OCI-LY7 (cell line): Measurements from ENCODE around the gene SH2B2. TPM values are rescaled to one million over a fixed set of nuclear protein-coding genes. Genes with fewer than 3 reads are reported as not detected.

ENCODE experiments used
- BruUV-seq: library from RNA; stranded (reverse); fragments of 400-500 nt; replicated peaks from 2 replicates; lab custom pipeline; 2021; lab: Mats Ljungman, UMichigan
- CTCF ChIA-PET: fragments of 300-600 bp; sonication (Branson Sonifier 250); formaldehyde crosslinking; loops from one replicate; lab custom pipeline; 2022; ENCODE audit warnings: antibody characterized with exemption; ENCODE audit not compliant: unreplicated experiment; lab: Charles Lee
- POLR2A ChIA-PET: fragments of 300-600 bp; sonication (Branson Sonifier 250); formaldehyde crosslinking; loops from one replicate; lab custom pipeline; 2022; ENCODE audit warnings: antibody characterized with exemption; lab: Charles Lee
- DNase-seq: peaks from one replicate; pipeline ENCODE4 v3.0.0-alpha.2; 2015; ENCODE audit warnings: low spot score
- H2AFZ ChIP-seq: fragments of 200-600 bp; sonication (generic), shearing (Covaris generic); 2 replicates; pipeline ENCODE4 v1.6.1; 2014; ENCODE audit warnings: mild to moderate bottlenecking, antibody characterized with exemption, low read length, moderate library complexity
- H3K27ac ChIP-seq: fragments of 200-600 bp; sonication (generic); 2 replicates; pipeline ENCODE4 v1.5.1; 2014; ENCODE audit warnings: mixed run types, low read depth, mild to moderate bottlenecking, moderate library complexity, low read length, inconsistent platforms; ENCODE audit not compliant: poor library complexity, severe bottlenecking
- H3K36me3 ChIP-seq: fragments of 200-600 bp; sonication (generic); 2 replicates; pipeline ENCODE4 v1.6.1; 2014; ENCODE audit warnings: mild to moderate bottlenecking, antibody characterized with exemption, low read length, moderate library complexity, mixed read lengths; ENCODE audit not compliant: insufficient read depth
- H3K4me1 ChIP-seq: fragments of 200-600 bp; sonication (generic); 2 replicates; pipeline ENCODE4 v1.5.1; 2014; ENCODE audit warnings: mild to moderate bottlenecking, low read length; ENCODE audit not compliant: insufficient read depth, poor library complexity, severe bottlenecking
- H3K4me2 ChIP-seq: fragments of 200-600 bp; sonication (generic); 2 replicates; pipeline ENCODE4 v1.6.1; 2014; ENCODE audit warnings: mild to moderate bottlenecking, low read length
- H3K4me3 ChIP-seq: fragments of 200-600 bp; sonication (generic); 2 replicates; pipeline ENCODE4 v1.5.1; 2014; ENCODE audit warnings: mild to moderate bottlenecking, low read depth, low read length; ENCODE audit not compliant: poor library complexity, severe bottlenecking
- H3K79me2 ChIP-seq: fragments of 200-600 bp; sonication (generic); 2 replicates; pipeline ENCODE4 v1.6.1; 2016; ENCODE audit warnings: low read depth, mild to moderate bottlenecking, low read length, moderate library complexity, mixed read lengths; ENCODE audit not compliant: insufficient read depth
- H3K9me2 ChIP-seq: fragments of 200-600 bp; sonication (generic); 2 replicates; pipeline ENCODE4 v1.6.1; 2016; ENCODE audit warnings: mild to moderate bottlenecking, low read length, mixed read lengths; ENCODE audit not compliant: insufficient read depth
- H3K9me3 ChIP-seq: fragments of 200-600 bp; sonication (generic); 2 replicates; pipeline ENCODE4 v1.6.1; 2014; ENCODE audit warnings: mild to moderate bottlenecking, mixed run types, low read length, mixed read lengths
- H4K20me1 ChIP-seq: fragments of 200-600 bp; sonication (generic); 2 replicates; pipeline ENCODE4 v1.6.1; 2014; ENCODE audit warnings: mild to moderate bottlenecking, antibody characterized with exemption, low read length, moderate library complexity, mixed read lengths; ENCODE audit not compliant: insufficient read depth
- CTCF ChIP-seq: fragments of 200-600 bp; sonication (generic); conservative IDR thresholded peaks from 2 replicates; pipeline ENCODE4 v1.5.1; 2014; ENCODE audit warnings: mild to moderate bottlenecking, antibody characterized with exemption, low read length, moderate library complexity, mixed read lengths
- EZH2phosphoT487 ChIP-seq: fragments of 200-600 bp; sonication (generic); IDR thresholded peaks from 2 replicates; pipeline ENCODE4 v1.6.1; 2018; ENCODE audit warnings: low read depth, borderline replicate concordance, mild to moderate bottlenecking, mixed run types, antibody characterized with exemption, low read length, moderate library complexity, mixed read lengths
- intact Hi-C: fragments of 100-400 bp; cut with micrococcal nuclease; formaldehyde crosslinking; loops from one replicate; pipeline ENCODE4 v1.10.0; 2022; ENCODE audit not compliant: unreplicated experiment
- total RNA-seq, 2 experiments: library from RNA; depleted of rRNA in 1 of 2; stranded (reverse); fragments of >200 nt in 1 of 2; shearing (Covaris generic) in 1 of 2; gene quantifications; 2 replicates each; pipeline ENCODE4 v1.2.3, GENCODE V29; 2014 to 2022

Gene SH2B2
- total RNA-seq, 2 experiments from 2014 or later, result 42.0 to 131 TPM

GRCh38 chr7:102302025-102302424, 15.4 kb downstream of the SH2B2 start:
- intact Hi-C loops, result no loop called here
- peaks cover 54% of the 10 kb centered on the region; the same call in 1 of the 2 replicates for H3K79me2 ChIP-seq
- peaks cover 77% of the 10 kb centered on the region for H3K36me3 ChIP-seq
- H3K4me2 ChIP-seq, result no peak overlapping the region
- TF ChIP-seq EZH2phosphoT487 (no peak), CTCF (no peak)
- no peak for DNase-seq
- POLR2A ChIA-PET, result interaction anchor here (0.6 to 7.7 kb wide), 2 partner anchors 10 to 18 kb away, joined by 6 to 154 read pairs; partner anchors contain the start of gene SH2B2
- no peaks in the 10 kb centered on the region for H4K20me1 ChIP-seq
- H3K27ac ChIP-seq, result peak overlapping the region; percentile 98
- H3K9me2 ChIP-seq, result no peaks in the 10 kb centered on the region
- H3K4me1 ChIP-seq, result peaks cover 69% of the 10 kb centered on the region
- no peak overlapping the region for H3K4me3 ChIP-seq
- H2AFZ ChIP-seq, result no peak overlapping the region
- CTCF ChIA-PET, result interaction anchor here (1.8 kb wide), 1 partner anchor 11 kb away, joined by 5 read pairs; no protein-coding TSS in a partner anchor
- peaks cover 8% of the 10 kb centered on the region; the same call in 1 of the 2 replicates for H3K9me3 ChIP-seq
- BruUV-seq, result no TSS peak

GRCh38 chr7:102303669-102304422, 17.2 kb downstream of the SH2B2 start:
- peak; percentile 61 for DNase-seq
- Histone ChIP-seq H2AFZ (no peak overlapping the region), H3K36me3 (peaks cover 78% of the 10 kb centered on the region), H3K79me2 (peaks cover 53% of the 10 kb centered on the region; the same call in 1 of the 2 replicates), H4K20me1 (no peaks in the 10 kb centered on the region), H3K4me1 (peaks cover 73% of the 10 kb centered on the region), H3K9me3 (peaks cover 8% of the 10 kb centered on the region; the same call in 1 of the 2 replicates), H3K4me2 (peak overlapping the region; percentile 59), H3K9me2 (no peaks in the 10 kb centered on the region), H3K27ac (peak overlapping the region; percentile 98), H3K4me3 (peak overlapping the region; percentile 15)
- ChIA-PET POLR2A (interaction anchor here (0.6 to 7.7 kb wide), 5 partner anchors 12 to 141 kb away, joined by 3 to 154 read pairs (median 4); partner anchors contain the start of gene SH2B2), CTCF (interaction anchor here (0.6 to 1.8 kb wide), 3 partner anchors 13 to 160 kb away, joined by 3 to 5 read pairs (median 3); no protein-coding TSS in a partner anchor)
- no TSS peak for BruUV-seq
- TF ChIP-seq EZH2phosphoT487, result no peak
- intact Hi-C loops, result no loop called here

- H3K79me2 ChIP-seq, result peaks cover 51% of the 10 kb centered on the region; the same call in 1 of the 2 replicates
- H3K4me2 ChIP-seq, result peak overlapping the region; percentile 59; the same call in 1 of the 2 replicates
- TF ChIP-seq CTCF (no peak), EZH2phosphoT487 (no peak)
- no peaks in the 10 kb centered on the region for H3K9me2 ChIP-seq
- peak overlapping the region; percentile 15 for H3K4me3 ChIP-seq
- no peaks in the 10 kb centered on the region for H4K20me1 ChIP-seq
- ChIA-PET POLR2A (interaction anchor here (1.6 to 7.7 kb wide), 2 partner anchors 13 to 59 kb away, joined by 6 to 154 read pairs; partner anchors contain the start of gene SH2B2), CTCF (no interaction called here)
- no peak overlapping the region for H2AFZ ChIP-seq
- H3K27ac ChIP-seq, result peak overlapping the region; percentile 98
- H3K36me3 ChIP-seq, result peaks cover 81% of the 10 kb centered on the region
- intact Hi-C loops, result no loop called here
- H3K4me1 ChIP-seq, result peaks cover 81% of the 10 kb centered on the region
- no peak for DNase-seq
- BruUV-seq, result no TSS peak
- peaks cover 8% of the 10 kb centered on the region; the same call in 1 of the 2 replicates for H3K9me3 ChIP-seq
Observed at GRCh38 chr7:102304668-102305067, 18.0 kb downstream of the SH2B2 start.
